ENCODE results near the gene ALLC. TPM values are rescaled to one million over a fixed set of nuclear protein-coding genes. Genes with fewer than 3 reads are reported as not detected.

The ALLC gene
- total and polyA plus RNA-seq, 3 donors from 2014 or later = 8.1 to 35.1 (median 18.5) TPM

DNA sequence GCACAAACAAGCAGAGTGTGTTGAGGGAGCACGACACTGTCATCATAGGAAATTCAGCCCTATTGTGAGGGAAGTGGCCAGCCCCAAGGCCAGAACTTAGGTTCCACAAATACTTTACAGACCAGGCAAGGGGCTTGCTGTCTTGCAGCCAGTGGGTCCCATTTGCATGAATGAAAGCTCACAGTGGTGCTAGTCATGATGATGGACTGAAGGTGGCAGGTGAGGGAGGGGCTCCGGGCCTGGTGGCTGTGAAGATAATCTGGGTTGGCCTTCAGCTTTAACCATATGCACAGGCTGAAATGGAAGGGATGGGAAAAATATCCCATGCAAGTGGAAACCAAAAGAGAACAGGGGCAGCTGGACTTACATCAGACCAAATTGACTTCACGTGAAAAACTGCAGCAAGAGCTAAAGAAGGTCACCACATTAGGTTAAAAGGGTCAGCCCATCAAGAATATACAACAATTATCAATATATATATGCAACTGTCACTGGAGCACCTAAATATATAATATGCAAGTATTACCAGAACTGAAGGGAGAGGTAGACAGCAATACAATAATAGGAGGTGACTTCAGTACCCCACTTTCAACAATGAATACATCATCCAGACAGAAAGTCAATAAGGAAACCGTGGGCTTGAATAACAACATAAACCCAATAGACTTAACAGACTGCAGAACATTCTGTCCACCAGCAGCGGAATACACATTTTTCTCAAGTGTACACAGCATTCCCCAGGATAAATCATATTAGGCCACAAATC lies 84.9 kb downstream of the ALLC start:
- H3K27ac ChIP-seq = no peak overlapping the region
- H3K4me3 ChIP-seq = no peak overlapping the region
- H3K9me3 ChIP-seq = no peaks in the 10 kb centered on the region
- DNase-seq = no peak
- TF ChIP-seq, protein P1, sequence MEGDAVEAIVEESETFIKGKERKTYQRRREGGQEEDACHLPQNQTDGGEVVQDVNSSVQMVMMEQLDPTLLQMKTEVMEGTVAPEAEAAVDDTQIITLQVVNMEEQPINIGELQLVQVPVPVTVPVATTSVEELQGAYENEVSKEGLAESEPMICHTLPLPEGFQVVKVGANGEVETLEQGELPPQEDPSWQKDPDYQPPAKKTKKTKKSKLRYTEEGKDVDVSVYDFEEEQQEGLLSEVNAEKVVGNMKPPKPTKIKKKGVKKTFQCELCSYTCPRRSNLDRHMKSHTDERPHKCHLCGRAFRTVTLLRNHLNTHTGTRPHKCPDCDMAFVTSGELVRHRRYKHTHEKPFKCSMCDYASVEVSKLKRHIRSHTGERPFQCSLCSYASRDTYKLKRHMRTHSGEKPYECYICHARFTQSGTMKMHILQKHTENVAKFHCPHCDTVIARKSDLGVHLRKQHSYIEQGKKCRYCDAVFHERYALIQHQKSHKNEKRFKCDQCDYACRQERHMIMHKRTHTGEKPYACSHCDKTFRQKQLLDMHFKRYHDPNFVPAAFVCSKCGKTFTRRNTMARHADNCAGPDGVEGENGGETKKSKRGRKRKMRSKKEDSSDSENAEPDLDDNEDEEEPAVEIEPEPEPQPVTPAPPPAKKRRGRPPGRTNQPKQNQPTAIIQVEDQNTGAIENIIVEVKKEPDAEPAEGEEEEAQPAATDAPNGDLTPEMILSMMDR (IDR thresholded peaks at IDR 0.05) = no peak
- no peak for TF ChIP-seq POLR2A (IDR thresholded peaks at IDR 0.05)
- 82 to 86% methylated on average over 5 of the region's 5 CpGs for WGBS, 2 donors
- intact Hi-C loops (cut with DNase I; ENCODE audit: low total_unique reads) = no loop called here
- H3K4me1 ChIP-seq = no peaks in the 10 kb centered on the region
- H3K36me3 ChIP-seq (ENCODE audit: low read depth, missing control alignments) = no peaks in the 10 kb centered on the region
- H3K27me3 ChIP-seq = no peaks in the 10 kb centered on the region

DNA sequence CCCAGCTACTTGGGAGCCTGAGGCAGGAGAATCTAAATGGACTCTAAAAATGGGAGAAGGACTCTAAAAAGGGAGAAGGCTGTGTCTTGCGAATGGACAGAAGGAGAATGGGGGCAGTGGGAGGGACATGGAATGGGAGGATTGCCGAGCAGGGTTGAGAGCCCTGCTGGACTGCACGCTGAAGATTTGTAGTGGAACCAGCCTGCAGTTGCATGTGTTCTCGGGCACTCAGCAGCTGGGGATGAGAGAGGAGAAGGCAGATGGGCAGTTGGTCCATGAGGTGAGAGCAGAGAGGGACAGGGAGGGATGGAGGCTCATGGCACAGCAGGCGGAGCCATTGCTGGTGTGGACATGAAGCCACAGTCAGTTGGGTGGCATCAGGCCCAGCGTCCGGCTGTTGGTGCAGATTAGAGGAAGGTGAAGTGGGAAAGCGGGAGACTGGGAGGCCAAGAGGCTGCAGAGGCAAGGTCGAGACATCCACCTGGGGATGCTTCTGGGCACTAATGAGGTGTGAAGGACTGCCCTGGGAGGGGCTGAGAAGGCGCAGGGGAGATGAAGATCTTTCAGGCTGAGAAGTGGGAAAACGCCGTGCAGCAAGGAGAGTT lies 86.1 kb downstream of the ALLC start:
- intact Hi-C loops (cut with DNase I; ENCODE audit: low total_unique reads) = no loop called here
- no peaks in the 10 kb centered on the region for H3K36me3 ChIP-seq (ENCODE audit: low read depth, missing control alignments)
- 91 to 94% methylated on average over 12 of the region's 12 CpGs for WGBS, 2 donors
- H3K4me3 ChIP-seq = no peak overlapping the region
- no peaks in the 10 kb centered on the region for H3K4me1 ChIP-seq
- H3K27ac ChIP-seq = no peak overlapping the region
- H3K9me3 ChIP-seq = no peaks in the 10 kb centered on the region
- no peak for DNase-seq
- no peaks in the 10 kb centered on the region for H3K27me3 ChIP-seq
- TF ChIP-seq, protein P1 (IDR thresholded peaks at IDR 0.05) = no peak
- TF ChIP-seq POLR2A (IDR thresholded peaks at IDR 0.05) = no peak

DNA sequence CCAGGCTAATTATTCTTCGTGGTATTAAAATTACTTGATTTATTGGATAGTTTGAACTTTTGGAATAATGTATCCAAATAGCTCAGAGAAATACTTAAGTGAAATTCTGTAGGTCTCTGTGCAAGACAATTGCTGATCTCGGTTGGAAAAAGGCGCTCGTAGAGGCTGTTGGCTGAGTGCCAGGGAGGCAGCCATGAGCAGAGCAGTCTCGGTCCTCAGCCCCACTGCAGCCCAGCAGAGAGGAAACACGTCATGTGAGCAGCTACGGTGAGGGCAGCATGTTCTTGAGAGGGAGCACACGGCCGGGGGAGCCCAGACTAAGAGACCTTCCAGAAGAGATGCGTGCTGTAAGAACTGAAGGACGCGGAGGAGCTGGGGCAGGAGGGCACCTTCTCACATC lies 87.9 kb downstream of the ALLC start:
- Histone ChIP-seq H3K4me1 (no peaks in the 10 kb centered on the region), H3K36me3 (ENCODE audit: low read depth, missing control alignments) (no peaks in the 10 kb centered on the region), H3K4me3 (no peak overlapping the region), H3K27ac (no peak overlapping the region), H3K9me3 (no peaks in the 10 kb centered on the region), H3K27me3 (no peaks in the 10 kb centered on the region)
- TF ChIP-seq, protein P1 (IDR thresholded peaks at IDR 0.05) = no peak
- no peak for TF ChIP-seq POLR2A (IDR thresholded peaks at IDR 0.05)
- WGBS, 2 donors = 77 to 80% methylated on average over 12 of the region's 12 CpGs
- intact Hi-C loops (cut with DNase I; ENCODE audit: low total_unique reads) = no loop called here
- no peak for DNase-seq

DNA sequence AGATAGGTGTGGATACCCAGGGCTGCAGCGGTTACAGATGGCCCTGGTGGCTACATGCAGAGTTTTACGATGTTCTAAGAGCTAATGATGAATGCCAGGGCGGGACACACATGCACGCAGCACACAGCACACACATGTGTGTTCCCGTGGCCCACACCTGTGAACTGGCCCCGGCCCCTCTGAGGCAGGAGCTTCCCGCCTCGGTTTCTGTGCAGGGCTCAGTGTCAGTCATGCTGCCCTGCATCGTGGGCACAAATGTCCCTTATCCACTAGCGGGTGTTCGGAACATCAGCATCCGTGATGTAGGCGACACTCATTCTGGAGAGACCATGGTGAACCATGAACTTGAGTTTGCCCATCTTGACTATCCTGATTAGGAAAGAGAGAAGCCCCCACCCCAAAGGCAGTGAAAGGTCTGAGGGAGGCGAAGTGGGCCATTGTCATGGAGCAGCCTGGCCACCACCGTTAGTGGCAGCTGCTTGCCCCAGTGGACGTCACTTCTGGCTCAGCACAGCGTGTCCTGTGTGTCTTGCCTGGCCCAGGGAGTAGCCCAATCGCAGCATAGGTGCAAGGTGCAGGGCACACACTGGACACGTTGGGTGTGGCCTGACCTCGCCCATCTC lies 89.1 kb downstream of the ALLC start:
- no peaks in the 10 kb centered on the region for H3K4me1 ChIP-seq
- no peaks in the 10 kb centered on the region for H3K36me3 ChIP-seq (ENCODE audit: low read depth, missing control alignments)
- no peak for DNase-seq
- no peaks in the 10 kb centered on the region for H3K27me3 ChIP-seq
- no peak overlapping the region for H3K4me3 ChIP-seq
- 92 to 93% methylated on average over 8 to 20 of the region's 20 CpGs for WGBS, 2 donors
- intact Hi-C loops (cut with DNase I; ENCODE audit: low total_unique reads) = no loop called here
- TF ChIP-seq POLR2A (IDR thresholded peaks at IDR 0.05) = no peak
- TF ChIP-seq, protein P1 (IDR thresholded peaks at IDR 0.05) = no peak
- H3K27ac ChIP-seq = no peak overlapping the region
- no peaks in the 10 kb centered on the region for H3K9me3 ChIP-seq

Data from testis (tissue), 3 donors.